Femur (tissue), 1 donor: ENCODE measurements around the gene KCNK3.
"Not testable (repeated sequence)": the region's sequence is repeated elsewhere in the genome, so short reads cannot be mapped to it uniquely, and the experiment has no call there.

Source experiments
- DNase-seq: peaks from one replicate; pipeline ENCODE4 v3.0.0-alpha.2; 2017

Gene KCNK3

GRCh38 chr2:26759845-26760244 lies 67.3 kb downstream of the KCNK3 start:
- DNase-seq, result no peak

GRCh38 chr2:26760991-26761390 lies 68.5 kb downstream of the KCNK3 start:
- not testable (repeated sequence) for DNase-seq

DNA sequence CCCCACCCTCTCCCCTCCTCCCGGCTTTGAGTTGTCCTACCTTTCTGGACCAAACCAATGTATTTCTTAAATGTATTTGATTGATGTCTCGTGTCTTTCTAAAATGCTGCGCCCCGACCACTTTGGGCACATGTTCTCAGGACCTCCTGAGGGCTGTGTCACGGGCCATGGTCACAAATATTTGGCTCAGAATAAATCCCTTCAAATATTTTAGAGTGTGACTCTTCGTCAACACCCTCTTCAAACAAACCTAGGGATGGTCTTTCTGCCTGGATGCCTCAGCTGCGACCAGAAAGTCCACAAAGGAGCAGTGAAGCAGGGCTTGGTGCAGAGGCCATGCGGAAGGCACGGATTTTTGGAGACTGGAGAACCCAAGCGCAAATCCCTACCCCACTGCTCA lies 70.5 kb downstream of the KCNK3 start:
- DNase-seq, result no peak

DNA sequence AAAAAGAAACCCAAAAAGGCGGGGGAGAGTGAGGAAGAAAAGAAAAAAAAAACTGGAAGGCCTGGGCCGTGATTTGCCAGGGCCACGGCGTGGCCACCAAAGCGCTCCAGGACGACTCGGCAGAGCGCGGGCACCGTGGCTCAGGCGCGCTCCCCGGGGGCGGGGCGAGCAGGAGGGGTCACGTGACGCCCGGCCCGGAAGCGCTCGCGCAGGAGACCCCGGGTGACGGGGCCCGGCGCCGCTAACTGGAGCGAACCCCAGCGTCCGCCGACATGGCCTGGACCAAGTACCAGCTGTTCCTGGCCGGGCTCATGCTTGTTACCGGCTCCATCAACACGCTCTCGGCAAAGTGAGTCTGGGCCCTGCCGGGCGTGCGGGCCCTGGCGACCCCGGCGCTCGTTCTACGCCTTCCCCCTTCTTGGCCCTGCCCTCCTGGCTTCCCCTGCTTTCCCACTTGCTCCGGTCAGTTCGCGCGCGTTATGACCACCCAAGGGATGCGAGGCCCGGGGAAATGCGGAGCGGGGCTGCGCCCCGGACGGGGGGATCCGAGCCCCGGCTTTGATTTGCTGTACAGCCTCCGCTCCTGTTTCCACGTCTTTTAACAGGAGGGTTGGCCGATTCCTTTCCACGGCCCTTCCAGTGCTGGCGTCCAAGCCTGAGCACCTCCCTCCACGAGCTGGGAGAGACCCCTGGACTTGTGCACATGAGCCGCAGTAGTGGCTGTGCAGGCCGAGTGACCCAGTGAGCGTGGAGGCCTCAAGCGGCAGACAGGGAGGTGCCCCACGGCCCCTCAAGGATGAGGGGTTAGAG lies 71.8 kb downstream of the KCNK3 start, which contains the start of gene SLC35F6:
Gene SLC35F6 (plus strand): TSS at position 207 of the 810 bp plus-strand sequence. CDS start 66 bp downstream, at position 273.
- DNase-seq, result peak; percentile 86

- DNase-seq, result no peak
These were observed 72.4 kb downstream of the KCNK3 start for GRCh38 chr2:26764906-26765305.

GRCh38 chr2:26765475-26766200 lies 73.1 kb downstream of the KCNK3 start:
- no peak for DNase-seq

GRCh38 chr2:26767129-26767528 lies 74.6 kb downstream of the KCNK3 start:
- no peak for DNase-seq

GRCh38 chr2:26767894-26768487 lies 75.5 kb downstream of the KCNK3 start:
- DNase-seq, result no peak

GRCh38 chr2:26768759-26769088 lies 76.2 kb downstream of the KCNK3 start:
- no peak for DNase-seq

DNA sequence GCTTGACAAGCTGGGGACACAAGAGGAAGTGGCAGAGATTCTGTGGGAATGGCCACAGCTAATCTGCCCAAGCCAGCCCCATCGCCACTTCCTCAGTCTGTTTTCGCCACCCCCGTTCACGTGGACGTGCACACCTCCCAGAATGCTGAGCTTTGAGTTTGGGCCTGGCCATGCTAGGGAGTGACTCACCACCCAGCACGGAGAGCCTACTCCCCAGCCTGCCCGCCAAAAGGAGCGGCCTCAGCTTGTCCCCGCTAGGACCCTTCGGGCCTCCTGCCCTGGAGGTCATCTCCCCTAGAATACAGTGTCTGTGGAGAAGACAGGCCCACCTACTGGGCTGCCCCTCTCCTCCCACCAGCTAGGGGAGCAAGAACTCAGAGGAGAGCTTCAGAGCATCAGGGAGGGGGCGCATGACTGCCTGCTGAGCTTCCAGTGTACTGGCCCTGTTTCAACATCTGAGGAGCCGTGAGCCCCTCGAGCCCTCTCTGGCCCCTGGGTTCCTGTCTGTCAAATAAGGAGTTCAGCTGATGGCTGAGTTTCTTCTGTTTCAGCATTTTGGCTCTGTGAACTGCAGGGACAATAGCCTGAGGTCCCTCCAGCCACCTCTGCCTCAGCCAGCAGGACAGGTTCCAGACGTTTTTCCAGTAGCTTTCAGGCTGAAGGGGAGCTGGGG lies 76.7 kb downstream of the KCNK3 start:
- DNase-seq, result peak; percentile 71

DNA sequence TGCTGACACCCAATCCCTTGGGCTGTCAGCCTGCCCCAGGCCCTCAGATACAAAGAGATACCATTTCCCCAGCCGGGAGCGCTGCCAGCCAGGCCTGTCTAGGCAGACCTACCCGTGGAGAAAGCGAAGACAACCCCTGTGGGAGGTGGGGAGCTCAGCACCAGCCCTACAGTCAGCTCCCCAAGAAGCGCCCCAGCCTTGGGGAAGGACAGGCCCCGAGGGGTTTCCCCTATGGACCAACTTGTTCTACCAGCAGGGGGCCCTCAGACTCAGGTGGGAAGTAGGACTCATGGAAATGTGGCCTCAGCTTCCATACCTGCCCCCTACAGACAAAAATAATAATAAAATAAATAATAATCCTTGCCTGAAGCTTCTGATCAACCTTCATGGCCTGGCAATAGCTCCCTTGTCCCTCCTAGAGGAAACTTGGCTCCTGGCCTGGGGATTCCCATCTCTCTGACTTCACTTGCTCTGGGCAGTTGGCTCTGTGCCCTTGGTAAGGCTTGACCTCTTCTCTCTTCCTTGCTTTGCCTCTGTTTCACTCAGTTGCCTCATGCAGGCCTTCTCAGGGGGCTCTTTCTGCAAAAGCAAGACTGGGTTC lies 78.6 kb downstream of the KCNK3 start:
- peak; percentile 52 for DNase-seq

DNA sequence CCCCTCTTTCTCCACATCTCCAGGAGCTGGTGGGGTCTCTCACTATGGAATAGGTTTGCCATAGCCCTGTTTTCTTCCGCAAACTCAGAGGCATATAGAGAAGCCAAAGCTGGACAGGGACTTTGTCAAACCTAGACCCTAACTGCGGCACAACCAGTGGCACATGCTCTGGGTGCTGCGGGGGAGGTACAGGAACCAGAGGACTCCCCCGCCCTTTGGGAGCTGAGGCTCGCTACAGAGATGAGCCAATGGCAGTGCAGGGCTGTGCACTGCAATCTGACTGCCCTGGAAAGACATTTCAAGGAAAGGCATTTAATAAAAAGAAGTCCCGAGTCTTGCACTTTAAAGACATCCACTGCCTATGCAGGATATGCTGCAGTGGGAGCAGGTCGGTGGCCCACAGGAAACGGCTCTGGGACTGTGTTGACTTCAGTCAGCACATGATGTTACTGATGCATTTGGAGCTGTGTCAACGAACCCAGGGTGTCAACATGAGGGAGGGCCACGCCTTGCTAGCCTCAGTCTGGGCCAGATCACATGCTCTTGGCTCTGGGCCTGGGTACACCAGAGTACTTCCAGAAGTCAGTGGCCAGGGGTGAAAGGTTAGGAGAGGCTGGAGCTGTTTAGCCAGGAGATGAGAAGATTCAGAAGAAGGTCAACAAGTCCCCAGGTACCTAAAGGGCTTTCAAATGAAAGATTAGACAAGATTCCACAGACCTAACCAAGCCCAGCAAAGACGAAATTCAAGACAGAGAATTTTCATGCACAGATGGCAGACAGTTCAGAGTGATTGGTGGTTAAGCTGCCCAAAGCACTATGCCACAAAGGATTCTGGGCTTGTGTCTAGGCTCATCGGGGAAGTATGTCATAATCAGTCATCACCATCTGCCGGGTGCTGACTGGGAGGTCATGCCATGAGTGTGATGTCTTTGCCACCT lies 79.8 kb downstream of the KCNK3 start:
- DNase-seq, result peak; percentile 69

DNA sequence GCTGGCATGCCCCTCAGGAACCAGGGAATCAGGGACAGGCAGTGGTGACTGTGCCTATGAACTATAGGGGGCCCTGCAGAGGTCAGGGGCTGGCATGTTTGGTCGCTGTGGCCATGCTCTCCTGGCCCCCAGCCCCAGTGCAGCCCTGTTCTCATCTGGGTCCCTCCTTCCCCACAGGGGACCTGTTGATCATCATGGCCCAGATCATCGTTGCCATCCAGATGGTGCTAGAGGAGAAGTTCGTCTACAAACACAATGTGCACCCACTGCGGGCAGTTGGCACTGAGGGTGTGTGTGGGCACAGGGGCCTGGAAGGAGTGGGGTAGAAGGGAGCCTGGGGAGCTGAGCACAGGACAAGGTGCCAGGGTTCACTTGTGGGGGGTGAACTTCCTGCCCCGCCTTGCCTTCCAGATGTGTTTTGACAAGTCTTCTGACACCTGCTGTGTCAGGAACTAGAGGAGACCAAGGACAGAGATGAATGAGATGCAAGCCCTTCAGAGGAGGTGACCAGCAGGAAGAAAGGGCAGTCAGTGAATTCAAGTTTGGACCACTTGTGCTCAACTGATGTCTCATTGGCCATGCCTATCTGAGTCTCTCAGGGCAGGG lies 83.8 kb downstream of the KCNK3 start:
- DNase-seq, result no peak

DNA sequence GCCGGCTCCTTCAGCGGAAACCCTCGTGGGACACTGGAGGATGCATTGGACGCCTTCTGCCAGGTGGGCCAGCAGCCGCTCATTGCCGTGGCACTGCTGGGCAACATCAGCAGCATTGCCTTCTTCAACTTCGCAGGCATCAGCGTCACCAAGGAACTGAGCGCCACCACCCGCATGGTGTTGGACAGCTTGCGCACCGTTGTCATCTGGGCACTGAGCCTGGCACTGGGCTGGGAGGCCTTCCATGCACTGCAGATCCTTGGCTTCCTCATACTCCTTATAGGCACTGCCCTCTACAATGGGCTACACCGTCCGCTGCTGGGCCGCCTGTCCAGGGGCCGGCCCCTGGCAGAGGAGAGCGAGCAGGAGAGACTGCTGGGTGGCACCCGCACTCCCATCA lies 85.6 kb downstream of the KCNK3 start:
- DNase-seq, result no peak

- DNase-seq, result no peak
These were observed 86.0 kb downstream of the KCNK3 start for GRCh38 chr2:26778507-26778906.

DNA sequence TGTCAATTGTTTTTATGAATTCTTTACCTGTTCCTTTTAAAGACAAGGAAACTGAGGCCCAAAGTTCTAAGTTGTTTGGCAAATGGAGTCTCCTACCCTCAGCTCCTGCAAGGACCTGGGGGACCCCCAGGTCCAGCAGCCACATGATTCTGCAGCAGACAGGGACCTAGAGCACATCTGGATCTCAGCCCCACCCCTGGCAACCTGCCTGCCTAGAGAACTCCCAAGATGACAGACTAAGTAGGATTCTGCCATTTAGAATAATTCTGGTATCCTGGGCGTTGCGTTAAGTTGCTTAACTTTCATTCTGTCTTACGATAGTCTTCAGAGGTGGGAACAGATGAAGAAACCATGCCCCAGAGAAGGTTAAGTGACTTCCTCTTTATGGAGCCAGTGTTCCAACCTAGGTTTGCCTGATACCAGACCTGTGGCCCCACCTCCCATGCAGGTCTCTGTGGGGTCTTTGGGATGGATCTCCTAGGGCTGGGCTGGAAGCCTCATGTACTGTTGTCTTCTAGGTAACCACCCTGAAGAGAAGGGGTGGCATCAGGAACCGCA lies 87.8 kb downstream of the KCNK3 start:
- DNase-seq, result no peak
